ENCODE measurements around the gene PHPT1.
"Not testable (repeated sequence)": the region's sequence is repeated elsewhere in the genome, so short reads cannot be mapped to it uniquely, and the experiment has no call there.

Gene PHPT1

GRCh38 chr9:136837856-136838277 is 11.3 kb upstream of the PHPT1 start:
- not testable (repeated sequence) for DNase-seq

- no peak for DNase-seq
These were observed 10.6 kb upstream of the PHPT1 start for GRCh38 chr9:136838314-136839228.

- DNase-seq: no peak
These were observed 9.7 kb upstream of the PHPT1 start for GRCh38 chr9:136839229-136840139.

GRCh38 chr9:136840140-136840876 is 8.9 kb upstream of the PHPT1 start:
- no peak for DNase-seq

- DNase-seq: no peak
These were observed 8.1 kb upstream of the PHPT1 start for GRCh38 chr9:136840877-136841645.

GRCh38 chr9:136841646-136842379 is 7.4 kb upstream of the PHPT1 start:
- not testable (repeated sequence) for DNase-seq

GRCh38 chr9:136842380-136842948 is 6.7 kb upstream of the PHPT1 start, which contains the start of gene AJM1:
Gene AJM1 (plus strand): TSS chr9:136842478. CDS start chr9:136844415, 1,937 bp downstream.
- DNase-seq: peak; percentile 66

- DNase-seq: not testable (repeated sequence)
These were observed 5.9 kb upstream of the PHPT1 start for GRCh38 chr9:136843159-136843800.

GRCh38 chr9:136843801-136844740 is 5.1 kb upstream of the PHPT1 start:
- peak; percentile 39 for DNase-seq

GRCh38 chr9:136844761-136845464 is 4.3 kb upstream of the PHPT1 start:
- no peak for DNase-seq

- DNase-seq: no peak
These were observed 3.5 kb upstream of the PHPT1 start for GRCh38 chr9:136845465-136846260.

- no peak for DNase-seq
These were observed 2.7 kb upstream of the PHPT1 start for GRCh38 chr9:136846376-136847087.

- no peak for DNase-seq
These were observed 2.0 kb upstream of the PHPT1 start for GRCh38 chr9:136847088-136847825.

GRCh38 chr9:136847826-136848392 is 1.3 kb upstream of the PHPT1 start:
- no peak for DNase-seq

- DNase-seq: no peak
These were observed 694 bp upstream of the PHPT1 start for GRCh38 chr9:136848393-136849037.
